ENCODE measurements around the gene LRP8.

Gene LRP8

GRCh38 chr1:53343831-53344668, 16.2 kb upstream of the LRP8 start:
- no peak for DNase-seq (ENCODE audit: extremely low read depth, low read depth)
- no peak for TF ChIP-seq CTCF (IDR thresholded peaks at IDR 0.05; ENCODE audit: low read depth, low read length)

- no peak for DNase-seq (ENCODE audit: extremely low read depth, low read depth)
- TF ChIP-seq CTCF (IDR thresholded peaks at IDR 0.05; ENCODE audit: low read depth, low read length): no peak
Observed at GRCh38 chr1:53342735-53343470, 15.0 kb upstream of the LRP8 start.

- no peak for TF ChIP-seq CTCF (IDR thresholded peaks at IDR 0.05; ENCODE audit: low read depth, low read length)
- DNase-seq (ENCODE audit: extremely low read depth, low read depth): no peak
Observed at GRCh38 chr1:53341961-53342707, 14.3 kb upstream of the LRP8 start.

- no peak for DNase-seq (ENCODE audit: extremely low read depth, low read depth)
Observed at GRCh38 chr1:53341521-53341895, 13.6 kb upstream of the LRP8 start.

GRCh38 chr1:53340660-53341520, 13.0 kb upstream of the LRP8 start:
- no peak for DNase-seq (ENCODE audit: extremely low read depth, low read depth)
- no peak for TF ChIP-seq CTCF (IDR thresholded peaks at IDR 0.05; ENCODE audit: low read depth, low read length)

More at GRCh38 chr1:53341521-53341895, 13.6 kb upstream of the LRP8 start:
- no peak for TF ChIP-seq CTCF (IDR thresholded peaks at IDR 0.05; ENCODE audit: low read depth, low read length)

GRCh38 chr1:53339736-53340635, 12.1 kb upstream of the LRP8 start:
- DNase-seq (ENCODE audit: extremely low read depth, low read depth): no peak
- TF ChIP-seq CTCF (IDR thresholded peaks at IDR 0.05; ENCODE audit: low read depth, low read length): no peak

All from AG09319 (cell line).